Measurements from ENCODE around the gene BST1. TPM values are rescaled to one million over a fixed set of nuclear protein-coding genes. Genes with fewer than 3 reads are reported as not detected.

Gene BST1
- total RNA-seq, 2 experiments from 2014 or later: 0.82 to 1.0 TPM

- no peaks in the 10 kb centered on the region for H3K27me3 Mint-ChIP-seq
- ChIA-PET CTCF (interaction anchor here (1.4 to 1.6 kb wide), 2 partner anchors 10 to 90 kb away, joined by 4 to 6 read pairs; no protein-coding TSS in a partner anchor), POLR2A (interaction anchor here (0.6 kb wide), 1 partner anchor 13 kb away, joined by 3 read pairs; no protein-coding TSS in a partner anchor)
- no peak overlapping the region for H3K4me3 Mint-ChIP-seq
- peaks cover 19% of the 10 kb centered on the region for H3K4me1 Mint-ChIP-seq
- DNase-seq: no peak
- no peaks in the 10 kb centered on the region for H3K9me3 Mint-ChIP-seq
- H3K36me3 Mint-ChIP-seq (ENCODE audit: low read depth): peaks cover 35% of the 10 kb centered on the region
- peak overlapping the region; percentile 31 for H3K27ac Mint-ChIP-seq
Measured at GRCh38 chr4:15665753-15666365, 37.0 kb upstream of the BST1 start.

DNA sequence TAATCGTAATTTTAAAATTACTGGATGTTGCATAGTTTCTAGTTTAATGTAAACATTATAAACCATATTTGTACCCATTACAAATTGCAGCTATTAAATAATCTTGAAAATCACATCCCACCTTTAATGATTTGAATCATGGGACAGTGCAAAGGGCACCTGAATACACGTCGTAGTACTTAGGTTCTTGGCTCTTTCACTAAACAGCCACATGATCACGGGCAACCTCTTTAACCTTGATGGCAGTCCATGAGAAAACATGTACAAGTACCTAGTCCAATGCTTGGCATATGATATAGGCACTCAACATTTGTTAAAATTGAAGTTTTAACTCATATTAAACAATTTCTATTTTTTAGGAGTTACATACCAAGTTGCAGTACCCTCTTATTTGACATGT lies 35.9 kb upstream of the BST1 start:
- CTCF ChIA-PET: interaction anchor here (0.6 to 1.6 kb wide), 3 partner anchors 10 to 89 kb away, joined by 3 to 6 read pairs (median 3); no protein-coding TSS in a partner anchor
- H3K4me3 Mint-ChIP-seq: no peak overlapping the region
- DNase-seq: no peak

DNA sequence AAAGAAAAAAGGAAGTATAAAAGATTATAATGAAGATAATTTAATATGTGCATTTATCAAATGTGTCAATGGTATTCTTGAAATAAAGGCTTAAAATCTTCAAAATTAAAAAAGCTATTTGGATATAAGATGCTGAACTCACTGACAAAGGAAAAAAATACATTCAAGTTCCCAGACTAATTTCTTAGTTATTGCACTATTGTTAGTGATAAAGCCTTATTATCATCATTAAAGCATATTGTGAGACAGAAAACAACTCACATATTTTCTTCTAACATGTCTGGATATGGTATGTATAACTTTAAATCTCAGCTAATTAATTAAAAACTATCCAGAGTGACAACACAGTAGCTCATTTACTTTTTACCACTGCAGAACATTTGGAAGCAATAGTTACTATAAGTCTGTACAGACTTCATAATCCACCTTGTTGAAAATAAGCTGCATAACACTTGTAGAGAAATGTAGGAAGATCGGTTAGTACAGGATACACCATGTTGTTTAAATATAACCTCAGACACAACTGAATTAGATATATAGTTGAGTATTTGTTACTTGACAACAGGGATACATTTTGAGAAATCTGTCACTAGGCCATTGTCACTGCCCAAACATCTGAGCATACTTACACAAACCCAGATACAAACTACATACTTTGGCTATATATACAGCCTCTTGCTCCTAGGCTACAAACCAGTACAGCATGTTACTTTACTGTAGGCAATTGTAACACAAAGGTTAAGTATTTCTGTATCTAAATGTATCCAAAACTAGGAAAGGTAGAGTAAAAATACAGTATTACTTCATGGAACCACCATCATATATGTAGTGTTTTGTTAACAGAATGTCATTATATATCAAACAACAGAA lies 34.1 kb upstream of the BST1 start:
- POLR2A ChIA-PET: no interaction called here
- peaks cover 16% of the 10 kb centered on the region for H3K4me1 Mint-ChIP-seq
- H3K9me3 Mint-ChIP-seq: no peaks in the 10 kb centered on the region

More for the DNA sequence above, 35.9 kb upstream of the BST1 start:
- Mint-ChIP-seq H3K27me3 (no peaks in the 10 kb centered on the region), H3K27ac (no peak overlapping the region), H3K36me3 (ENCODE audit: low read depth) (peaks cover 36% of the 10 kb centered on the region), H3K4me1 (peaks cover 16% of the 10 kb centered on the region), H3K9me3 (no peaks in the 10 kb centered on the region)
- POLR2A ChIA-PET: no interaction called here

DNA sequence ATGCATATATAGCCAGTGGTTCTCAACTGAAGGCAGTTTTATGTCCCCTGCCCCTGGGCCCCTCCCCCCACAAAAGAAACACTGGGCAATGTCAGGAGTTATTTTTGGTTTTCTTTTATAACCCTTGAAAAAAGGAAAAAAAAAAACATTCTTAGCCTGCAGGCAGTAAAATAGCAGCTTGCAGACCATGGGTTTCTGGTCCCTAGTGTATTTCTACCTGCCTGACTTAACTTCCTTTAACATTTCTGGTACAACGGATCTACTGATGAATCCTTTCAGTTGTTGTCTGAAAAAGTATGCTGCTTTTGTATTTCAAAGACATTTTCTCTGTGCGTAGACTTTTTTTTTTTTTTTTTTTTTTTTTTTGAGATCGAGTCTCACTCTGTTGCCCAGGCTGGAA lies 32.3 kb upstream of the BST1 start:
- Mint-ChIP-seq H3K36me3 (ENCODE audit: low read depth) (peaks cover 44% of the 10 kb centered on the region), H3K27me3 (no peaks in the 10 kb centered on the region), H3K4me3 (no peak overlapping the region), H3K4me1 (peaks cover 13% of the 10 kb centered on the region), H3K9me3 (no peaks in the 10 kb centered on the region), H3K27ac (no peak overlapping the region)
- POLR2A ChIA-PET: no interaction called here
- DNase-seq: no peak
- CTCF ChIA-PET: interaction anchor here (0.5 to 1.4 kb wide), 4 partner anchors 11 to 666 kb away, joined by 3 to 6 read pairs (median 4); partner anchors contain the start of gene FAM200B

More for the DNA sequence above, 34.1 kb upstream of the BST1 start:
- Mint-ChIP-seq H3K27ac (no peak overlapping the region), H3K36me3 (ENCODE audit: low read depth) (peaks cover 44% of the 10 kb centered on the region), H3K4me3 (no peak overlapping the region), H3K27me3 (no peaks in the 10 kb centered on the region)
- CTCF ChIA-PET: no interaction called here
- DNase-seq: no peak

GRCh38 chr4:15672101-15672500 lies 30.8 kb upstream of the BST1 start:
- no peak for DNase-seq
- ChIA-PET CTCF (interaction anchor here (2.2 kb wide), 1 partner anchor 11 kb away, joined by 5 read pairs; no protein-coding TSS in a partner anchor), POLR2A (no interaction called here)
- Mint-ChIP-seq H3K4me3 (no peak overlapping the region), H3K27me3 (no peaks in the 10 kb centered on the region), H3K9me3 (no peaks in the 10 kb centered on the region), H3K4me1 (peaks cover 10% of the 10 kb centered on the region), H3K27ac (no peak overlapping the region), H3K36me3 (ENCODE audit: low read depth) (peaks cover 38% of the 10 kb centered on the region)

- peaks cover 19% of the 10 kb centered on the region for H3K4me1 Mint-ChIP-seq
- ChIA-PET CTCF (interaction anchor here (0.6 to 2.2 kb wide), 2 partner anchors 12 to 13 kb away, joined by 5 read pairs; no protein-coding TSS in a partner anchor), POLR2A (no interaction called here)
- H3K4me3 Mint-ChIP-seq: no peak overlapping the region
- no peaks in the 10 kb centered on the region for H3K9me3 Mint-ChIP-seq
- H3K27me3 Mint-ChIP-seq: no peaks in the 10 kb centered on the region
- H3K27ac Mint-ChIP-seq: no peak overlapping the region
- peaks cover 37% of the 10 kb centered on the region for H3K36me3 Mint-ChIP-seq (ENCODE audit: low read depth)
- no peak for DNase-seq
Measured at GRCh38 chr4:15673337-15673736, 29.5 kb upstream of the BST1 start.

GRCh38 chr4:15674046-15674445 lies 28.8 kb upstream of the BST1 start:
- Mint-ChIP-seq H3K36me3 (ENCODE audit: low read depth) (peaks cover 37% of the 10 kb centered on the region), H3K27me3 (no peaks in the 10 kb centered on the region), H3K27ac (no peak overlapping the region), H3K9me3 (no peaks in the 10 kb centered on the region), H3K4me1 (peaks cover 21% of the 10 kb centered on the region), H3K4me3 (no peak overlapping the region)
- POLR2A ChIA-PET: no interaction called here
- CTCF ChIA-PET: interaction anchor here (0.6 kb wide), 1 partner anchor 14 kb away, joined by 5 read pairs; no protein-coding TSS in a partner anchor
- DNase-seq: no peak

GRCh38 chr4:15674926-15675325 lies 27.9 kb upstream of the BST1 start:
- peaks cover 28% of the 10 kb centered on the region for H3K4me1 Mint-ChIP-seq
- H3K9me3 Mint-ChIP-seq: no peaks in the 10 kb centered on the region
- CTCF ChIA-PET: interaction anchor here (0.6 kb wide), 2 partner anchors 20 to 539 kb away, joined by 3 read pairs; partner anchors contain the start of gene FBXL5
- no peak overlapping the region for H3K4me3 Mint-ChIP-seq
- POLR2A ChIA-PET: no interaction called here
- no peaks in the 10 kb centered on the region for H3K27me3 Mint-ChIP-seq
- no peak for DNase-seq
- peaks cover 42% of the 10 kb centered on the region for H3K36me3 Mint-ChIP-seq (ENCODE audit: low read depth)
- H3K27ac Mint-ChIP-seq: no peak overlapping the region

GRCh38 chr4:15675356-15675755 lies 27.5 kb upstream of the BST1 start:
- H3K9me3 Mint-ChIP-seq: no peaks in the 10 kb centered on the region
- H3K4me3 Mint-ChIP-seq: no peak overlapping the region
- peaks cover 43% of the 10 kb centered on the region for H3K36me3 Mint-ChIP-seq (ENCODE audit: low read depth)
- no peak for DNase-seq
- peaks cover 31% of the 10 kb centered on the region for H3K4me1 Mint-ChIP-seq
- H3K27me3 Mint-ChIP-seq: no peaks in the 10 kb centered on the region
- CTCF ChIA-PET: interaction anchor here (0.5 to 1.3 kb wide), 6 partner anchors 10 to 1203 kb away, joined by 3 to 6 read pairs (median 3); no protein-coding TSS in a partner anchor
- POLR2A ChIA-PET: no interaction called here
- H3K27ac Mint-ChIP-seq: no peak overlapping the region

GRCh38 chr4:15676039-15676438 lies 26.8 kb upstream of the BST1 start:
- ChIA-PET POLR2A (no interaction called here), CTCF (interaction anchor here (0.5 to 1.3 kb wide), 5 partner anchors 10 to 1202 kb away, joined by 3 to 6 read pairs (median 3); no protein-coding TSS in a partner anchor)
- H3K4me1 Mint-ChIP-seq: peaks cover 31% of the 10 kb centered on the region
- H3K27me3 Mint-ChIP-seq: no peaks in the 10 kb centered on the region
- peaks cover 43% of the 10 kb centered on the region for H3K36me3 Mint-ChIP-seq (ENCODE audit: low read depth)
- H3K4me3 Mint-ChIP-seq: no peak overlapping the region
- DNase-seq: no peak
- H3K9me3 Mint-ChIP-seq: no peaks in the 10 kb centered on the region
- no peak overlapping the region for H3K27ac Mint-ChIP-seq

GRCh38 chr4:15676899-15677298 lies 26.0 kb upstream of the BST1 start:
- POLR2A ChIA-PET: no interaction called here
- no peak overlapping the region for H3K4me3 Mint-ChIP-seq
- H3K36me3 Mint-ChIP-seq (ENCODE audit: low read depth): peaks cover 40% of the 10 kb centered on the region
- peaks cover 31% of the 10 kb centered on the region for H3K4me1 Mint-ChIP-seq
- CTCF ChIA-PET: no interaction called here
- H3K27ac Mint-ChIP-seq: no peak overlapping the region
- H3K9me3 Mint-ChIP-seq: no peaks in the 10 kb centered on the region
- no peak for DNase-seq
- no peaks in the 10 kb centered on the region for H3K27me3 Mint-ChIP-seq

- Mint-ChIP-seq H3K27ac (no peak overlapping the region), H3K4me3 (no peak overlapping the region)
- CTCF ChIA-PET: no interaction called here
Measured at GRCh38 chr4:15677507-15677988, 25.3 kb upstream of the BST1 start.

DNA sequence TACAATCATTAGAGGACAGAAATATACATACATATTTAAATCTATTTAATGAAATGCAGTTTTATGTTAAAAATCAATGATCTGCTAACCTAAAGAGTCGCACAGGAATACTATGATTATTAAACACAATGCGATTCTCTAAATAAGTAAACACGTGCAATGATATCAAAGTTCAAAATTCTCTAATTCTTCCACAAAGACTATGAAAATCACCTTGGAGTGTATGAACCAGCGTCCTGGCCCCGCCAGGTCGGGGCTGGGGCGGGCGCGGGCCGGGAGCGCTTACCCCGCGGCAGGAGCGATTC lies 21.8 kb upstream of the BST1 start:
- no peak for DNase-seq
- Mint-ChIP-seq H3K4me1 (peaks cover 45% of the 10 kb centered on the region), H3K27ac (peak overlapping the region; percentile 99), H3K4me3 (peak overlapping the region; percentile 94), H3K9me3 (peaks cover 2% of the 10 kb centered on the region), H3K36me3 (ENCODE audit: low read depth) (peaks cover 40% of the 10 kb centered on the region), H3K27me3 (no peaks in the 10 kb centered on the region)
- POLR2A ChIA-PET: interaction anchor here (0.7 to 1.0 kb wide), 2 partner anchors 22 to 547 kb away, joined by 3 to 14 read pairs; no protein-coding TSS in a partner anchor
- CTCF ChIA-PET: interaction anchor here (0.5 to 1.2 kb wide), 6 partner anchors 11 to 465 kb away, joined by 3 to 10 read pairs (median 3); partner anchors contain the start of gene BST1

More at GRCh38 chr4:15677507-15677988, 25.3 kb upstream of the BST1 start:
- peaks cover 37% of the 10 kb centered on the region for H3K36me3 Mint-ChIP-seq (ENCODE audit: low read depth)
- POLR2A ChIA-PET: no interaction called here
- H3K27me3 Mint-ChIP-seq: no peaks in the 10 kb centered on the region
- H3K4me1 Mint-ChIP-seq: peaks cover 36% of the 10 kb centered on the region
- no peak for DNase-seq
- no peaks in the 10 kb centered on the region for H3K9me3 Mint-ChIP-seq

Data from activated CD4-positive, alpha-beta T cell treated with anti-CD3 and anti-CD28 coated beads, Interleukin-2, amount 10 ng/mL, durations not matched to agents 7 days and 5 days (primary cell).